ENCODE data around the gene ZSWIM8. TPM values are rescaled to one million over a fixed set of nuclear protein-coding genes. Genes with fewer than 3 reads are reported as not detected.
"Not testable (repeated sequence)": the region's sequence is repeated elsewhere in the genome, so short reads cannot be mapped to it uniquely, and the experiment has no call there.

Gene ZSWIM8
- total RNA-seq, 1 donor from 2014 or later: 30.5 TPM

- Histone ChIP-seq H3K9me3 (ENCODE audit: low read depth) (no peaks in the 10 kb centered on the region), H3K4me3 (no peak overlapping the region), H3K4me1 (no peaks in the 10 kb centered on the region), H3F3A (ENCODE audit: low read depth) (no peaks in the 10 kb centered on the region), H3K27me3 (no peaks in the 10 kb centered on the region), H3K79me2 (ENCODE audit: low read depth) (peaks cover 14% of the 10 kb centered on the region), H3K27ac (no peak overlapping the region), H4K20me1 (ENCODE audit: low read depth) (peaks cover 11% of the 10 kb centered on the region), H3K36me3 (no peaks in the 10 kb centered on the region), H3K4me2 (no peak overlapping the region), H2AFZ (replicated peaks) (no peak overlapping the region), H3K9ac (no peak overlapping the region)
- no peaks in the 10 kb centered on the region for H3K9me3 Mint-ChIP-seq
- peaks cover 7% of the 10 kb centered on the region for H3K4me1 Mint-ChIP-seq
- no peak for TF ChIP-seq EZH2 (IDR thresholded peaks at IDR 0.05)
- no peak for TF ChIP-seq CTCF (IDR thresholded peaks at IDR 0.05)
- TF ChIP-seq EZH2phosphoT487 (IDR thresholded peaks at IDR 0.05): no peak
- peaks cover 3% of the 10 kb centered on the region for H3K27me3 Mint-ChIP-seq (ENCODE audit: insufficient read depth, low read depth)
- H3K27ac Mint-ChIP-seq: no peak overlapping the region
- no peak for DNase-seq (ENCODE audit: low spot score)
- H3K4me3 Mint-ChIP-seq: no peak overlapping the region
- H3K36me3 Mint-ChIP-seq: peaks cover 27% of the 10 kb centered on the region
These were observed 6.5 kb downstream of the ZSWIM8 start for GRCh38 chr10:73791871-73792400.

- Mint-ChIP-seq H3K36me3 (peaks cover 36% of the 10 kb centered on the region), H3K27me3 (ENCODE audit: insufficient read depth, low read depth) (peaks cover 7% of the 10 kb centered on the region), H3K27ac (no peak overlapping the region)
These were observed 8.1 kb downstream of the ZSWIM8 start for GRCh38 chr10:73793456-73793855.

GRCh38 chr10:73795491-73795890 is 10.1 kb downstream of the ZSWIM8 start:
- not testable (repeated sequence) for H3K9me3 Mint-ChIP-seq; H3K27ac Mint-ChIP-seq; H3K4me3 ChIP-seq; H3K36me3 ChIP-seq; H3K4me1 ChIP-seq; H3K4me2 ChIP-seq; H2AFZ ChIP-seq (replicated peaks); DNase-seq (ENCODE audit: low spot score); H3K4me1 Mint-ChIP-seq; H3K27ac ChIP-seq; H3K27me3 ChIP-seq; H4K20me1 ChIP-seq (ENCODE audit: low read depth); H3K27me3 Mint-ChIP-seq (ENCODE audit: insufficient read depth, low read depth); H3K9ac ChIP-seq; H3F3A ChIP-seq (ENCODE audit: low read depth); H3K79me2 ChIP-seq (ENCODE audit: low read depth); H3K4me3 Mint-ChIP-seq; H3K9me3 ChIP-seq (ENCODE audit: low read depth)
- peaks cover 28% of the 10 kb centered on the region for H3K36me3 Mint-ChIP-seq

More at GRCh38 chr10:73793456-73793855, 8.1 kb downstream of the ZSWIM8 start:
- Histone ChIP-seq H3K27me3 (no peaks in the 10 kb centered on the region), H4K20me1 (ENCODE audit: low read depth) (no peaks in the 10 kb centered on the region), H3K36me3 (no peaks in the 10 kb centered on the region), H3K9me3 (ENCODE audit: low read depth) (no peaks in the 10 kb centered on the region), H3K79me2 (ENCODE audit: low read depth) (peaks cover under 1% of the 10 kb centered on the region), H3K9ac (no peak overlapping the region), H3K27ac (no peak overlapping the region), H3K4me2 (no peak overlapping the region), H3K4me3 (no peak overlapping the region), H2AFZ (replicated peaks) (no peak overlapping the region), H3K4me1 (no peaks in the 10 kb centered on the region), H3F3A (ENCODE audit: low read depth) (no peaks in the 10 kb centered on the region)
- Mint-ChIP-seq H3K4me1 (no peaks in the 10 kb centered on the region), H3K9me3 (no peaks in the 10 kb centered on the region), H3K4me3 (no peak overlapping the region)
- no peak for DNase-seq (ENCODE audit: low spot score)
- TF ChIP-seq CTCF (IDR thresholded peaks at IDR 0.05): no peak
- no peak for TF ChIP-seq EZH2phosphoT487 (IDR thresholded peaks at IDR 0.05)
- no peak for TF ChIP-seq EZH2 (IDR thresholded peaks at IDR 0.05)

- H4K20me1 ChIP-seq (ENCODE audit: low read depth); H3K4me3 ChIP-seq; H3K27ac Mint-ChIP-seq; H3K9ac ChIP-seq; H3K36me3 ChIP-seq; H3K79me2 ChIP-seq (ENCODE audit: low read depth); H3K4me1 ChIP-seq; H3K27ac ChIP-seq; H3F3A ChIP-seq (ENCODE audit: low read depth); H3K4me3 Mint-ChIP-seq; H3K27me3 ChIP-seq; H3K4me2 ChIP-seq; H3K9me3 Mint-ChIP-seq; H3K27me3 Mint-ChIP-seq (ENCODE audit: insufficient read depth, low read depth); DNase-seq (ENCODE audit: low spot score); H3K4me1 Mint-ChIP-seq; H2AFZ ChIP-seq (replicated peaks); H3K9me3 ChIP-seq (ENCODE audit: low read depth): not testable (repeated sequence)
- peaks cover 28% of the 10 kb centered on the region for H3K36me3 Mint-ChIP-seq
These were observed 10.6 kb downstream of the ZSWIM8 start for GRCh38 chr10:73796035-73796434.
